Stimulated activated CD4-positive, alpha-beta T cell treated with anti-CD3 and anti-CD28 coated beads, Interleukin-12 subunit alpha, Interleukin-12 subunit beta, amount 100 ng/mL, for 4 hours (primary cell): ENCODE measurements around the gene TMEM158.

Experiments used
- DNase-seq: peaks from one replicate; pipeline ENCODE4 v3.0.0-alpha.2; 2020

Gene TMEM158

GRCh38 chr3:45198264-45199260, 27.5 kb downstream of the TMEM158 start:
- DNase-seq = no peak

GRCh38 chr3:45194791-45195190, 31.3 kb downstream of the TMEM158 start:
- no peak for DNase-seq

GRCh38 chr3:45191924-45192417, 34.1 kb downstream of the TMEM158 start:
- no peak for DNase-seq

- no peak for DNase-seq
Observed at GRCh38 chr3:45191424-45191823, 34.7 kb downstream of the TMEM158 start.

GRCh38 chr3:45188719-45189659, 37.1 kb downstream of the TMEM158 start:
- DNase-seq = no peak

DNA sequence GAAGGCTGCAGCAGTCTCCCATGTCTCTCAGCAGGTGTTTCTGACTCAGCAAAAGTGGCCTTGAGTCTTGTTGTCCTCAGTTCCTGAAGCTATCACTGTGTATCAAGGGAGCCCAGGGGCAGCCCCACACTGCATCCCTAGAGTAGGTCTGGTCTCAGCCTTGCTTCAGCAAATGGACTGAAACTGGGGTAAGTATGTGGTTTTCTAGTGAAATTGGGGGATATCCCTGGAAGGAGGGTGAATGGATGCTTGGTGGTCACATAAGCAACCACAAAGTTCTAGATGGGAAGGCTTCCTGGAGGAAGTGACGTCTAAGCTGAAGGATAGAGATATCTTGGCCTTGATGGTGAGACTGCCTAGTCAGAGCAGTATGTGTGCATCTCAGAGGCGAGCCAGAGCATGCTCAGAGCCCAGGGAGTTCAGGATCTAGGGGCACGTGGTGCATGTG, 38.4 kb downstream of the TMEM158 start:
- no peak for DNase-seq

GRCh38 chr3:45186871-45187270, 39.2 kb downstream of the TMEM158 start:
- DNase-seq = no peak

- no peak for DNase-seq
Observed at GRCh38 chr3:45185461-45185860, 40.6 kb downstream of the TMEM158 start.

DNA sequence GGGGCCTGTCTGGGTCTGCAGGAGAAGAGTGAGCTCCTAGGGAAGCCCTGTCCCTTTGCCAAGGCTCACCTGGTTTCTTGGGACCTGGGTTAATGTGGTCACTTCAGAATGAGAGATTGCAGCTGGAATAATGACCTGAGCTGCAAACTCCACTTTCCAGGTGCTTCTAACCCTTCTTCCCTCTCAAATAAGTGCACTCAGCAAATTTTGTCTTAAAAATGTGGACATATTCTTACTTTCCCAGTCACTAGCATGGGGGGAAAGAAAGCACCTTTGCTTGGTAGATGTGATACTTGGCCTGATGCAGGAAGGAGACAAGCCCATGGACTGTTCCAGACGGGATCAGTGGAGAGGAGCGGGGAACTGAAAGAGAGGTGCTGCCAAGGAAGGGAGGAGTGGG, 41.0 kb downstream of the TMEM158 start:
- no peak for DNase-seq

- no peak for DNase-seq
Observed at GRCh38 chr3:45183872-45184262, 42.2 kb downstream of the TMEM158 start.

- DNase-seq = no peak
Observed at GRCh38 chr3:45182915-45183871, 42.9 kb downstream of the TMEM158 start.

GRCh38 chr3:45181496-45181895, 44.6 kb downstream of the TMEM158 start:
- DNase-seq = no peak

DNA sequence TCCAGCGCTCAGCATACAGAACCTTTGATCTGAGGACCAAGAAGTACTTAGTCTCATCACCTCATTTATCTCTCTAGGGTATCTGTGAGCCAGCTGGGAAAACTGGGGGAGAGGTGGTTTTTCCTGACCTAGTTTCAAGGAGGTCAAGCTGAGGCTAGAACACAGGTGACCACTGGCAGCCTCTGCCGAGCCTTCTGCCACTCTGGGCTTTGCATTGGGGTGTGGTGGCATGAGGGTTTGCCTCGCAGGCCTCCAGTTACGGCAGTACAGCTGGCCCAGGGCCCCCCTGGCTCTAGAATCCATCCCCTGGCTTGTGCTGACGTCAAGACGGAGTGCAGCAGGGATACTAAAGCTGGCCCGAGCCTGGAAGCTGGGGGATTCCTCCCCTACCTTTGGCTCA, 45.2 kb downstream of the TMEM158 start:
- DNase-seq = no peak

DNA sequence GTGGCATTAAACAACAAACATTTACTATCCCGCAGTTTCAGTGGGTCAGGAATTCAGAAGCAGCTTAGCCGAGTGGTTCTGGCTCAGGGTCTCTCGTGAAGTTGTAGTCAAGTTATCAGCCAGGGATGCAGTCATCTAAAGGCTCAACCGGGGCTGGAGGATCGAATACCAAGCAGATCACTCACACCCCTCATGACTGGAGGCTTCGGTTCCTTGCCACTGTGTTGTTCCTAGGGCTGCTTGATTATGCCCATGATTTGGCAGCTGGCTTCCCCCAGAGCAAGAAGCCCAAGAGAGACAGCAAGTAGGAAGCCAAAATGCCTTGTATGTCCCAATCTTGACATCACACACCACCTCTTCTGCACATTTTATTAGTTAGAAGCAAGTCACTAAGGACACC, 46.0 kb downstream of the TMEM158 start:
- DNase-seq = no peak

DNA sequence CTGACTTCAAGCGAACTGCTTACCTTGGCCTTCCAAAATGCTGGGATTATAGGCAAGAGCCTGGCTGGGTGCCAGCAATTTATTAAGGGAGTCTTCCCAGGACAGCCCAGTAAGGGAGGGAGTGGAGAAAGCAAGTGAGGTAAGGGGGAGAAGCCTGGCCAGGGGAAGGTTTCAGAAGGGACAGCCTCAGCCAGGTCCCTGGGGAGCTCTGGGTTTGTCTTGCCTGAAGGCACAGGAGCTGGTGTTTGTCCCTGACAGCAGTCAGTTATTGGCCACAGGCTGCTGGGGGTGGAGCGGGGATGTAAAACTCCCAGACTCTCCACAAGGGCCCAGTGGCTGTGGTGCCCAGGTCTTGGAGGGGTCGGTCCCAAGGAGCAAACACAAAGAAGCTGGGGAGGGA, 46.9 kb downstream of the TMEM158 start:
- no peak for DNase-seq

DNA sequence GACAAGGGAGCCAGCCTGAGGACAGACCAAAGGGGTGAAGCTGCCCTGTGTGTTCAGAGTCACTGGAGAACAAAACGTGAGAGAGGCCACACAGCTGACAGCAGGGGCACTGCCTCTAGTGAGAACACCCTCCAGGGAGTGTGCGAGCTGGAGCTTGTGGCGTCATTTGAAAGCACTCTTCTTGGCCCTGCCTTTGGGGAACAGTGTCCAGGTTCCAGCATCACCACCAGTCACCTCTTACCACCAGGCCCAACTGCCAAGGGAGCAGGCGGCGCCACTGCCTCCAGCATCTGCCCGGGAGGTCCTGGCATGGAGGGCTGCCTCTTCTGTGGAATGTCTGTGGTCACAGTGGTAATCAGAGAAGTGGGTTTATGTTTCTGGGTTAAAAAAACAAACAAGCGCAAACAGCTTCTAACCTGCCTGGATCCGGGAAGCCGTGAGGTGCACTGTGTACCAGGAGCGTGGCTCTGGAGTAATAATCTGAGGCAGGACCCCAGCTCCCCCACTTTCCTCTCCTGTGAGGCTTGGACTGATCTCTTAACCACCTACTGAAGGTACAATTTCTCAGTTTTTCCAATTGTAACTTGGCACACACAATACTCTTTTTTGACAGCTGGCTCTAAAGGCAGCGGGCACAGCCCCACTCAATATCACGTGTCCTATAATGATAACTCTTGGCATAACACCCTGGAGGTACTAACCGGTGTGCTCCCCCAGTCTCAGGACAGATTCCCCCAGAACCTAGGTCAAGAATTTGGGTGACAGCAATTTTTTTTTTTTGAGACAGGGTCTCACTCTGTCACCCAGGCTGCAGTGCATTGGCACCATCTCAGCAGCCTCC, 47.7 kb downstream of the TMEM158 start:
- DNase-seq = no peak

DNA sequence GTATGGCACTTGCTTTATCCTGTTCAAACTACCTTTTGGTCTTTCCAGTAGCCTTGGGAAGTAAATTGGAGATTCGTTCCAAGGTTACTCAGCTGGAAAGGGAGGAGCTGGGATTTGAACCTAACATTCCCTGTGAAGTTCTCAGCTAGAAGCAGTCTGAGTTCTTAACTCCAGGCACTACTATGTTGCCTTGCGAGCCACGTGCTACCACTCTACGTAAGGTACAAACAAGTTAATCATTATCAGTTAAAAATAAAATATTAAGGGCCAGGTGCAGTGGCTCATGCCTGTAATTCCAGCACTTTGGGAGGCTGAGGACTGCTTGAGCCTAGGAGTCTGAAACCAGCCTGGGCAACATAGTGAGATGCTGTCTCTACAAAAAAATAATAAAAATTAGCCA, 49.2 kb downstream of the TMEM158 start:
- no peak for DNase-seq
